Prostate gland (tissue), 2 donors: ENCODE results near the gene GJB6. TPM values are rescaled to one million over a fixed set of nuclear protein-coding genes. Genes with fewer than 3 reads are reported as not detected.

Experiments
- DNase-seq: peaks from one replicate; pipeline ENCODE4 v3.0.0-alpha.2; 2019; ENCODE audit warnings: low spot score
- H3K27ac ChIP-seq, 2 donors: fragments of 200-600 bp; sonication (generic); 2 replicates each; pipeline ENCODE4 v1.5.1; 2017 to 2019
- H3K27me3 ChIP-seq: fragments of 200-600 bp; sonication (generic); replicated peaks from 2 replicates; pipeline ENCODE4 v1.5.1; 2019; ENCODE audit not compliant: insufficient read depth
- H3K36me3 ChIP-seq, 2 donors: fragments of 200-600 bp; sonication (generic); 1 replicate in 1 of 2; 2 replicates in 1 of 2; pipeline versions ENCODE4 v1.5.1 to v1.8.1; 2017 to 2019
- H3K4me1 ChIP-seq: fragments of 200-600 bp; sonication (generic); replicated peaks from 2 replicates; pipeline ENCODE4 v1.5.1; 2019
- H3K4me3 ChIP-seq, 2 donors: fragments of 200-600 bp; sonication (generic); 2 replicates each; pipeline ENCODE4 v1.5.1; 2017 to 2019
- H3K9me3 ChIP-seq: fragments of 200-600 bp; sonication (generic); 2 replicates; pipeline ENCODE4 v1.5.1; 2017
- POLR2A ChIP-seq: fragments of 450-650 bp; IDR thresholded peaks from one replicate; pipeline ENCODE4 v1.6.1; 2016; ENCODE audit warnings: antibody characterized with exemption, mild to moderate bottlenecking
- POLR2AphosphoS5 ChIP-seq: sonication (generic); formaldehyde crosslinking; IDR thresholded peaks from one replicate; pipeline ENCODE4 v1.6.1; 2017; ENCODE audit warnings: antibody characterized with exemption
- WGBS: methylation state at CpG from one replicate; pipeline ENCODE4 v1.1.5; 2018; 5-methylcytosine and 5-hydroxymethylcytosine counted together
- intact Hi-C: fragments of 100-400 bp; cut with DNase I; formaldehyde crosslinking; loops from one replicate; pipeline ENCODE4 v1.14.2; 2022
- total RNA-seq, 2 donors: library from RNA; depleted of rRNA; stranded (reverse); fragments of >200 nt; gene quantifications; one replicate each; pipeline ENCODE4 v1.1.0, GENCODE V29; 2016
- TF ChIP-seq, protein P1 (sequence below), 4 experiments: fragments of 200-600 bp in 2 of 4; fragments of 450-650 bp in 2 of 4; sonication (generic) in 2 of 4; IDR thresholded peaks; 1 replicate in 3 of 4; 2 replicates in 1 of 4; pipeline ENCODE4 v1.5.1; 2016 to 2019; ENCODE audit warnings: antibody characterized with exemption in 4 of 4, mild to moderate bottlenecking in 2 of 4, moderate library complexity in 2 of 4

GJB6 gene
- total RNA-seq, 2 donors from 2014 or later: 0.28 to 0.32 TPM

DNA sequence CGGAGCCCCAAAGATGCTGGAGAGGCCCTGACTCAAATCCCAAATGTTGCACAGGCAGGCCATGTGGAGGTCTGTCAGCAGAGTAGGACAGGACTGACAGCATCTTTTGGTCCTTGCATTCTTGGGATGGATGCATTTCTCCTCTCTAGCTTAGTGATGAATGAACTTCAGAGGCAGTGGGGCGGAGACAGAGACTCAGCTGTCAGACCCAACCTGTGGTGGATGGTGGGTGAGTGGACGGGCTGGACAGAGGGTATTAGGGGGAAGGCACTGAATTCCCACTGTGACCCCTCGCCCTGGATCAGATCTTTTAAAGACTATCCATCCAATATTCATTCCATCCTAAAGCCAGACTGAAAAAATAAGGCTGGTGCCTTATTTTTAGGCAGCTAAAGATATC lies 39.3 kb upstream of the GJB6 start:
- no peak for DNase-seq
- TF ChIP-seq, protein P1, sequence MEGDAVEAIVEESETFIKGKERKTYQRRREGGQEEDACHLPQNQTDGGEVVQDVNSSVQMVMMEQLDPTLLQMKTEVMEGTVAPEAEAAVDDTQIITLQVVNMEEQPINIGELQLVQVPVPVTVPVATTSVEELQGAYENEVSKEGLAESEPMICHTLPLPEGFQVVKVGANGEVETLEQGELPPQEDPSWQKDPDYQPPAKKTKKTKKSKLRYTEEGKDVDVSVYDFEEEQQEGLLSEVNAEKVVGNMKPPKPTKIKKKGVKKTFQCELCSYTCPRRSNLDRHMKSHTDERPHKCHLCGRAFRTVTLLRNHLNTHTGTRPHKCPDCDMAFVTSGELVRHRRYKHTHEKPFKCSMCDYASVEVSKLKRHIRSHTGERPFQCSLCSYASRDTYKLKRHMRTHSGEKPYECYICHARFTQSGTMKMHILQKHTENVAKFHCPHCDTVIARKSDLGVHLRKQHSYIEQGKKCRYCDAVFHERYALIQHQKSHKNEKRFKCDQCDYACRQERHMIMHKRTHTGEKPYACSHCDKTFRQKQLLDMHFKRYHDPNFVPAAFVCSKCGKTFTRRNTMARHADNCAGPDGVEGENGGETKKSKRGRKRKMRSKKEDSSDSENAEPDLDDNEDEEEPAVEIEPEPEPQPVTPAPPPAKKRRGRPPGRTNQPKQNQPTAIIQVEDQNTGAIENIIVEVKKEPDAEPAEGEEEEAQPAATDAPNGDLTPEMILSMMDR (IDR thresholded peaks at IDR 0.05): no peak
- TF ChIP-seq POLR2A (no peak), POLR2AphosphoS5 (no peak)

DNA sequence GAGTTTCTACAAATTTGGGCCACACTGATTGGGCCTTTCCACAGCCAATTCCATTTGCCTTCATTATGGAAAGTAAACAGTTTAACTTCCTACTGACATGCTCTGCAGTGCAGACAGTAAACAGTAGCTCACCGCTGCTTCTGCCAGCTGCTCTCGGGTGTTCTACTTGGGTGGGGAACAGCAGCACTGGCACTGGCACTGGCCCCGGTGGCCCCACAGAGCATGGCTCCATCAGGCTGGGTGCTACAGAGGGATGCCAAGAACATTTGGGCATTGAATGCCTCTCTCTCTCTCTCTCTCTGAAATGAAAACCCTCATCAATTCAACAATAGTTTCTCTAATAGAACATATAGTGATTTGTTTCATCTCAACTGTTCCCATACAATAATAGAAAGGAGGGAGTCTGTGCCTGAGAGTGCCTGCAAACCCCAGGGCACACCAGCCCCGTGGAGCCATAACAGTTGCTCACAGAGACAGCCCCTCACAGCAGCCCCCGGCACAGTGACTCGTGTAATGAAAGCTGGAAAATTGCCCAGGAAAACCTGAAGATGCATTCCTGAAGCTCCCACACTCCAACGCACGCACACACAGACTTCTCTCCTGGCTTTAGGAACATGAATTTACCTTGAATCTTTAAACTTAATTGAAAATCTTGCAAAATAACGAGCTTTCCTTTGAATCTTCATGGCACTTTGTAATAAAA lies 38.2 kb upstream of the GJB6 start:
- no peaks in the 10 kb centered on the region for H3K36me3 ChIP-seq
- WGBS: 16% methylated on average over 9 of the region's 9 CpGs
- H3K4me1 ChIP-seq: no peaks in the 10 kb centered on the region
- DNase-seq: no peak
- H3K4me3 ChIP-seq: no peak overlapping the region
- intact Hi-C loops: no loop called here
- H3K27ac ChIP-seq: no peak overlapping the region
- H3K27me3 ChIP-seq: no peaks in the 10 kb centered on the region
- TF ChIP-seq POLR2A: no peak
- TF ChIP-seq, protein P1 (IDR thresholded peaks at IDR 0.05): no peak
- TF ChIP-seq POLR2AphosphoS5: no peak
- H3K9me3 ChIP-seq: no peaks in the 10 kb centered on the region

More for the DNA sequence above, 39.3 kb upstream of the GJB6 start:
- 86% methylated on average over 4 of the region's 4 CpGs for WGBS
- H3K27me3 ChIP-seq: no peaks in the 10 kb centered on the region
- H3K27ac ChIP-seq: no peak overlapping the region
- no peak overlapping the region for H3K4me3 ChIP-seq
- no peaks in the 10 kb centered on the region for H3K36me3 ChIP-seq
- H3K4me1 ChIP-seq: no peaks in the 10 kb centered on the region
- no peaks in the 10 kb centered on the region for H3K9me3 ChIP-seq
- intact Hi-C loops: no loop called here

DNA sequence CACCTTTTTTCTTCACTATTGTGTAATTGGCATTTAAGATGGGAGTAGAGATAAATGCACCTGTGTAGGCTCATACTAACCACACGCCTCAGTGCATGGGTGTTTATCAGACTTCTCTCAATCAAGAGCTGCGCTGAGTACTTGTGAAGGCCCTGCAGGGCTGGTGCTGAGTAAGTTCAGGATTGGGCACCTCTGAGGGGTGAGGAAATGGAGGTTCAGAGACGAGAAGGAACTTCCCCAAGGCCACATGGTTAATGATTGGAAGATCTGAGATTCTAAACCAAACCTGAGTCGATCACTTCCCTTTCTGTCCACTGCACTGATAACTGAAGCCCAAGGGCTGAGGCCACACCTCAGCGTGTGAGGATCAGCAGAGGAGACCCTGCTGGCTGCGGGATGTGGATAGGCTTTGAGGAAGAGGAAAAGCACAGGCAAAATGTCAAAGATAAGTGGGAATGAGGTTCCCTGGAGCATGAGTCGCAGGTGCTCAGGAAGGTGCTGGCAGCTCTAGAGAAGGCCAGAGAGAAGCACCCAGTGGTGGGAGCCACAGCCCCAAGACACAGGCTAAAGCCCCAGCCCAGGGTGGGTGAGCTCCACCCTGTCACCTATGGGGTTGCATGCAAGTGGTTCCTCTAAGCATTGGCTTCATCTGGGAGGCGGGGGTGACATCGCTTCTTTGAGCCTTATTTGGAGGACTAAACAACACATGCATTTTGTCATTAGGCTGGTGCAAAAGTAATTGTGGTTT lies 32.3 kb upstream of the GJB6 start:
- H3K27me3 ChIP-seq: no peaks in the 10 kb centered on the region
- H3K27ac ChIP-seq: no peak overlapping the region
- TF ChIP-seq, protein P1 (IDR thresholded peaks at IDR 0.05): no peak
- no peak for TF ChIP-seq POLR2AphosphoS5
- no peak for TF ChIP-seq POLR2A
- H3K4me1 ChIP-seq: no peaks in the 10 kb centered on the region
- no peak overlapping the region for H3K4me3 ChIP-seq
- 84% methylated on average over 9 of the region's 9 CpGs for WGBS
- DNase-seq: no peak
- H3K36me3 ChIP-seq: no peaks in the 10 kb centered on the region
- intact Hi-C loops: no loop called here
- H3K9me3 ChIP-seq: no peaks in the 10 kb centered on the region

DNA sequence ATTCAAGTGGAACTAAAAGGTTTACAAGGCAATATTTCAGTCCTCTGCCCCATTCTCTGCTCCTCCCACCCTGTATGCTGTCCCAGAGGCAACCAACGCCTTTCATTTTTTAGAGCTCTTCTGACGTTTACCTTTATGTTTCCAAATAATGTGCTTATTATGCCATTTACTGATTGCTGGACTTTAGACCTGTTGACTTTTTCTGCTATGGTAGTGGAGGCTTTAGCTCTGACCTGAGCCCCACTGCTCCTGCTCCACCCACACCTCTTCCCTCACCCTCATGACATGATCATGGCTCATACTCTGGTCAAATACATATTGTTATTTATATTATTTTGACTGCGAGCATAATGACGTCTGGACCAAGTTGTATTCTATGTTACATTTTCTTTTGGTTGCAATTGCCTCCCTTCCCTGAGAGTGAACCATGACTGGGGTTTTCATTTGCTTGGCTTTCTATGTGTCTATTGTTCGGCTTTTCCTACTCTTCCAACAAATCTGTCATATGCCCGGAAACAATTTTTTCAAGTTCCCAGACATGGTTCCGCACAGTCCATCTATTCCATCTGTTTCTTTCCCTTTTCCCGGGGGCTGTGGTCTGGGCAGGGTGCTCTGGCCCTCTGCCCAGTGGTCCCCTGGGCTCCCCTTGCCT lies 31.4 kb upstream of the GJB6 start:
- H3K27ac ChIP-seq: no peak overlapping the region
- H3K27me3 ChIP-seq: no peaks in the 10 kb centered on the region
- WGBS: 92% methylated on average over 8 of the region's 8 CpGs
- no peaks in the 10 kb centered on the region for H3K4me1 ChIP-seq
- no peaks in the 10 kb centered on the region for H3K36me3 ChIP-seq
- TF ChIP-seq POLR2A: no peak
- TF ChIP-seq, protein P1 (IDR thresholded peaks at IDR 0.05): no peak
- no peak for TF ChIP-seq POLR2AphosphoS5
- H3K9me3 ChIP-seq: no peaks in the 10 kb centered on the region
- no peak overlapping the region for H3K4me3 ChIP-seq
- intact Hi-C loops: no loop called here
- DNase-seq: no peak
